HG02678 (cell line): Measurements from ENCODE around the gene SIK3.

Experiments used
- ATAC-seq: cut with Tn5 transposase; IDR thresholded peaks from one replicate; pipeline ENCODE4 v1.9.1; 2021; ENCODE audit warnings: mild to moderate bottlenecking, moderate library complexity; ENCODE audit not compliant: unreplicated experiment

Gene SIK3

GRCh38 chr11:116933961-116934360 is 164.3 kb downstream of the SIK3 start:
- no peak for ATAC-seq

GRCh38 chr11:116932181-116932580 is 166.0 kb downstream of the SIK3 start:
- ATAC-seq = no peak

GRCh38 chr11:116931206-116931953 is 166.8 kb downstream of the SIK3 start:
- ATAC-seq = no peak

DNA sequence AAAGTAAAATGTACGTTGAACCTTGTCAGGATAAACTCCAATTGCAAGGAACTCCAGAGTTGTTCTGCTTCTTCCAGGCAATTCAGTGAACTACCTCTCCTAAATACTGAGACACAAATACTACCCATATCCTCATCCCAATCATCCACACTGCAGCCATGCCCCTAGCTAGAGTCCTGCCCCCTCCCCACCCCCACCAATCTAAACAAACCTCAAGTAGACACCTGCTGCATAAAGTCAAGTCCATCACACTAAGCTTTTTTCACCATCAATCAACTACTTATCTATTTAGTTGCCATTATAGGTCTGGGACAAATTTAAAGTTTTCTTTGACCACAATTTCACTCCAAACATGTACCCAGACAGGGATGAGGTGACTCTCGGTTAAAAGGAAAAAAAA is 167.6 kb downstream of the SIK3 start:
- ATAC-seq = no peak

DNA sequence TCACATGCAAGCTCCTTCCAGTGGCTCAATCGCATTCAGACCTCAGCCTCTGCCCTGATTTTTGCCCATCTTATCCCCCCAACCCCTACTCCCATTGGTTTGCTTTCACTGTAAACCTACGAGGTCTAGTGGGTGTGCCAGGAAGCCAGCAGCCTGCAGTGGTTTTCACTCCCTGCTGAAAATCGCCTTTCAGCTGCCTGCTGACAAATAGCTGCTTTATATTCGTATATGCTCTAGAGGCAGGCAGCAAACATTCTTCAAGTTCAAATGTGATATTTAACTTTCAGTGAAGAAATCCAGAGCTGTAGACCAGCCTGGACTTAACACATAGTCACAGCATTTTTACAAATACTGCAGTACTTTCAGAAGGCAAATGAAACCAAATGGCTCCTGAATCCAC is 168.1 kb downstream of the SIK3 start:
- ATAC-seq = no peak

DNA sequence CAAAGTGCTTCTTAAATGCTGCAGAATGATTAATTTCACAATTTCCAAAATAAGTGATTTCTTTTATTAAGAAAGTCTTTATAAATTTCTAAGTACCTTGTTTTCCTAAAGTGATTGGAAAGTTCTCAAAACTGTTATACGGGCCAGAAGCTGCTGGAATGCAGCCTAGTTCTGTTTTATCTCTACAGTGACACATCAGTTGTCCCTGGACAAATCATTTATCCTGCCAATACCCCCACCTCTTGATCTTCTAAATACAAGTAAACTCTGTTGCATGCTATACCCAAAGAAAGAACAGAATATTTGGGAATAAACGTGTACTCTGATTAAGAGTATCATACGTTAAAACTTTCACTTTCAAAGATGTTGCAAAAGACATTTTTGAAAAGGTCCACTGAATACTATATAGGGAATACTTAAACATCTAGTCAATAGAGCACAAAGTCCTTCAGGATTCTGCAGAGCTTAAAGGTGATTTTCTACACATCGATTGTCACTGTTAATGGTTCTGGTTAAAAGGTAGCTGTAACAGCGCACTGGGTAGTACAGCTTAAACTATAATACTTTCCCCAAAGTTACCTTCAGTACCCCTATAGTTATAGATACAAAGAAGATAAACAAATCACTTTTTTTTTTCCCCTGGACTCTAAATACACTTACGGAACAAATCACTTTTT is 168.7 kb downstream of the SIK3 start:
- ATAC-seq = no peak

DNA sequence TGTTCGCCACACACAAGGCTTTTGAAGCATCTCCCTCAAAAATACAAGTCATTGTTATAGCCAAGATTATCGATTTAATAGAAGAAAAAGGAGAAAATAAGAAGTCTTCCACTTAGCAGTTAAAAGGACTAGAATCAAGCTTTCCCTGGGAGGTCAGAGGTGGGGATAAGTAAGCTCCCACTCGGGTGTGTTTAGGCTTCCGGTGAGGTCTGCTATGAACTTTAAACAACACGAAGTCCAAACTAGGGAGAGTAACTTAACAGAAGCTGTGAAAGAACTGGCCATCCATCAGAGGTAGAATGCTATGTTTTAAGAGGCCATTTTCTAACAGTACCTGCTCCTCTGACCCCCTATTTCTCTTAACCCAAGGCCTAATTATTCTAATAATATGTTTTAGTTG is 169.4 kb downstream of the SIK3 start:
- no peak for ATAC-seq

- ATAC-seq = peak; percentile 68
Observed at GRCh38 chr11:116928102-116928777, 170.0 kb downstream of the SIK3 start.

DNA sequence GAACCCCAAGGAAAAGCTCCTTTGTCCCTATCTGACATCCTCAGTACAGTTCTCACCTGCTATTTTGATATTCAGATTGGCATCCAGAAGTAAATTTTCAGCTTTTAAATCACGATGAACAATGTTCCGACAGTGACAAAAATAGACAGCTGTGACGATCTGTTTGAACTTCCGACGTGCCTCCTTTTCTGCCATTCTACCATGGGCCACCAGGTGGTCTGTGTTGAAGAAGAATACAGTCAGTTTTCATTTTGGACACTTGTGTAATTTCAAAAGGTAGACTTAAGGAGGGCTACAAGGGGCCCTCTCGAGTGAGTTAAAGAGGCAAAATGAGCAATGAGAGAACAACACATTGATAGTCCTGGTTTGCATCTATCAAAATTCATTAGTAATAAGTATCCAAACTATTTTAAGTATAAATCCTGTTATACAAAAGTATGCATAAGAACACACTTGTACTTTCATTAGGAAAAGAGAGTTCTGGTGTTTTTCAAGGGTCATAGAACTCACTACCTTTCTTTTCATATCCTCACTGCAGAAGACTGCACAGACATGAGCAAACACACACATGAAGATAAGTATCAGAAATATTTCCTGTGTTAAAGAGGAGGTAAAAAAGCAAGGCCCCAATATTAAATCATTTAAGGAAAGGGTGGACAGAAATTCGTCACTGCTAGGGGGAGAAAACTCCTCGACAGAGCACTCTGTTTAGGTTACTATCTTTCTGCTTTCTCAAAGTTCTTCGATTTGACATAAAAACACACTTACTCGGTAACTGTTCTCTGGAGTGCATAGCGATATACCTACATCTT is 170.9 kb downstream of the SIK3 start:
- ATAC-seq = no peak

GRCh38 chr11:116925050-116925449 is 173.2 kb downstream of the SIK3 start:
- ATAC-seq = no peak

- ATAC-seq = no peak
Observed at GRCh38 chr11:116918925-116919655, 179.1 kb downstream of the SIK3 start.

GRCh38 chr11:116917632-116918031 is 180.6 kb downstream of the SIK3 start:
- ATAC-seq = no peak

DNA sequence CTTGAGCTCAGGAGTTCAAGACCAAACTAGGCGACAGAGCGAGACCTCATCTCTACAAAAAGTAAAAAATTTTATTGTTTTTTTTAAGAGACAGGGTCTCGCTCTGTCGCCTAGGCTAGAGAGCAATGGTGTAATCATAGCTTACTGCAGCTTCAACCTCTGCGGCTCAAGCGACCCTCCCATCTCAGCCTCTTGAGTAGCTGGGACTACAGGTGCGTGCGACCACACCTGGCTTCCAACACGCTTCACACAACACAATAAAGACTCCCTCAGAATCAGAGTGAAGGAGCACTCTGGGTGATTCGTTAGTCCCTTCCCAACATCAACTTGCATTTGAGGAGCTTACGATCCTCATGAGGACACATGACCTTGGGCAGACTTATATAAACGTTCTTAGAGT is 181.3 kb downstream of the SIK3 start:
- no peak for ATAC-seq

DNA sequence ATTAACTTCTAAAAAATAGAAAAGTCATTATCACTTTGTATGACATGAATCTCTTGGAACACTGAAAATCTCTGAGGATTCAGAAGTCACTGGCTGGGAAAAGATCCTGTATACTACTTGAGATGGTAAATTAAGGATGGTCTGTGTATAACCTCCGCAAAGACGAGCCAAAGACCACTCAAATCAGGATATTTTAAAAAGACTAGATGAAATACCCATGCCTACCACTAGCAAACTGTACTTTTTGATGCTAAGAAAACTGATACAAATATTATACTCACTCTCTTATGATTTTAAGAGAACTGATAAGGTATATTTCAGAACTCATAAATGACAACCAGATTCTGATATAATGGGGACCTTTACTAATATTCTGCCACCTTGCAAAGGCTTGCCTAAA is 182.2 kb downstream of the SIK3 start:
- no peak for ATAC-seq

- ATAC-seq = no peak
Observed at GRCh38 chr11:116913000-116913399, 185.2 kb downstream of the SIK3 start.

- no peak for ATAC-seq
Observed at GRCh38 chr11:116911976-116912734, 186.1 kb downstream of the SIK3 start.

- no peak for ATAC-seq
Observed at GRCh38 chr11:116910847-116911246, 187.4 kb downstream of the SIK3 start.

DNA sequence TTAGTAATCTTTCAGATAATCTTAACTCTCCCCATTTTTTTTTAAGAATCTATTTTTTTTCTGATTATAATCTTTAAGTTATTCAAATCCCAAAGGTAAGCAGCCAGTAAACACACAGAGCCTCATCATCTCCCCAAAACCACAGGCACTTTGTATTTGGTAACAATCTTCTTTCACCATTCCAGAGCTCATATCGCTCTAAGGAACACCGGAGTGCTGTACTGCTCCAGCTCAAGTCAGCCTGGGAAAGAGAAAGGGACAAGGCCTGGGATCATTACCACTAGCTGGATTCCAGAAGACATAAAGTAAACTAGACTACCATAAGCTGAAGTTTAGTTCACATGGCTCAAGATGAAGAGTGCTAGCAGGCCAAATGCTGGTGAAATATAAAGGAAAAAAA is 187.8 kb downstream of the SIK3 start:
- no peak for ATAC-seq

- ATAC-seq = no peak
Observed at GRCh38 chr11:116909245-116909644, 189.0 kb downstream of the SIK3 start.

DNA sequence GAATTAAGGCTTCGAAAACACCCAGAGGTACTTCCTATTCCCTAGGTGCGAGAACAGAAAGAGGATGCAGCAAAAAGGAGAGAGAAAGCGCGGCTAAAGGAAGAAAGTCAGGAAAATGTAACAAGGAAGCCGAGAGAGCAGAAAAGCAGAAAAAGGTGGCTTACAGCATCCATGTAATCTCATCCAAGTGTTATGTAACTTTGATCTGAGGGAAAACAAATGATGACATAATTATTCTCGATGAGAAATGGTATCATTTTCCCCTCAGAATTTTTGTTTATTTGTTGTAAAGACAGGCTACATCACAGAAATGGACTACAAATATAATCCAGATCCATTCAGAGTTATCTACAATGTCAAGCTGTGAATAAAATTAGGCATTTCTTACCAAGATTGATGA is 191.7 kb downstream of the SIK3 start:
- ATAC-seq = no peak
